Testis (tissue), 2 donors: Measurements from ENCODE around the gene RGS7.

ENCODE experiments used
- POLR2A ChIP-seq: fragments of 450-650 bp; IDR thresholded peaks from one replicate; pipeline ENCODE4 v1.6.1; 2017; ENCODE audit warnings: antibody characterized with exemption, mild to moderate bottlenecking, moderate library complexity
- TF ChIP-seq, protein P1 (sequence below), 3 experiments: fragments of 450-650 bp in 2 of 3; fragments of 200-600 bp in 1 of 3; sonication (generic) in 1 of 3; IDR thresholded peaks; one replicate each; pipeline ENCODE4 v1.5.1; 2016 to 2019; ENCODE audit warnings: antibody characterized with exemption in 3 of 3, mild to moderate bottlenecking in 2 of 3, moderate library complexity in 1 of 3

DNA sequence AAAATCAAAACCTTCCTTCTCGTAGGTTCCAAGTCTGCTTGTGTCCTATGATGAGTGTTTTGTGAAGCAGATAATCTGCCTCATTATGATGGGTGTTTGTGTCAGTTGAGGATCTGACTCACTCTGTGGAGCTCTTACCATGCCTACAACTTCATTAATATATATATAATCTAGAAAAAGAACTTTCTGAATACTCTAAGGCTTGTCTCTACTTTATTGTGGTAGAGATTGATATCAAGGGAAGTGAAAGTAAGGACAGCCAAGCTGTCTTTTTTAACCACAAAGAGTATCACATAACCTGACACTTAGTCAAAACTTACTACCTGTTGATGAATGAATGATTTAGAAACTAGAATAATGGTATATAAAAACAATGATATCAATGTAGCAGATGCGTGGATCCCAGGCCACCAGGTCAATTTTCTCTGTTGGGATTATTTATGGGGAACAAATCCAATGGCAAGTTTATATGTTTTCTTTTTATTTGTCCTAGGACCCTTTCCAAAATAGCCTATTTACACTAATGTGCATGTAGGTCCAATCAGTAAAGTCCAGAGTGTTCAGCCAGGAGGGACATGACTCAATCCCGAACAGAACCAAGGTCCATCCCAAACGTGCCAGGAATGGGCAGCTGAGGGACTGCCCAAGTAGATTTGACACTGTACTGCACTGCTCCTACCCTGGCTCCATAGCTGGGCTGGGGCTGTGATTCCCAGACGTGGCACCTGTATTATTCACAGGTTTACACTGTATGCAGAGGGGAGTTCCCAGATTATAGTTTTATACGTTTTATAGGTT is 562.8 kb downstream of the RGS7 start:
- TF ChIP-seq, protein P1, sequence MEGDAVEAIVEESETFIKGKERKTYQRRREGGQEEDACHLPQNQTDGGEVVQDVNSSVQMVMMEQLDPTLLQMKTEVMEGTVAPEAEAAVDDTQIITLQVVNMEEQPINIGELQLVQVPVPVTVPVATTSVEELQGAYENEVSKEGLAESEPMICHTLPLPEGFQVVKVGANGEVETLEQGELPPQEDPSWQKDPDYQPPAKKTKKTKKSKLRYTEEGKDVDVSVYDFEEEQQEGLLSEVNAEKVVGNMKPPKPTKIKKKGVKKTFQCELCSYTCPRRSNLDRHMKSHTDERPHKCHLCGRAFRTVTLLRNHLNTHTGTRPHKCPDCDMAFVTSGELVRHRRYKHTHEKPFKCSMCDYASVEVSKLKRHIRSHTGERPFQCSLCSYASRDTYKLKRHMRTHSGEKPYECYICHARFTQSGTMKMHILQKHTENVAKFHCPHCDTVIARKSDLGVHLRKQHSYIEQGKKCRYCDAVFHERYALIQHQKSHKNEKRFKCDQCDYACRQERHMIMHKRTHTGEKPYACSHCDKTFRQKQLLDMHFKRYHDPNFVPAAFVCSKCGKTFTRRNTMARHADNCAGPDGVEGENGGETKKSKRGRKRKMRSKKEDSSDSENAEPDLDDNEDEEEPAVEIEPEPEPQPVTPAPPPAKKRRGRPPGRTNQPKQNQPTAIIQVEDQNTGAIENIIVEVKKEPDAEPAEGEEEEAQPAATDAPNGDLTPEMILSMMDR (IDR thresholded peaks at IDR 0.05): no peak
- no peak for TF ChIP-seq POLR2A
